IPS-15b (cell line): ENCODE data around the gene PRELP.

Experiments
- H3K27me3 ChIP-seq: one replicate; pipeline ENCODE4 v1.6.1; 2013; ENCODE audit warnings: low read length; ENCODE audit not compliant: control insufficient read depth, insufficient read depth
- H3K36me3 ChIP-seq: one replicate; pipeline ENCODE4 v1.6.1; 2013; ENCODE audit warnings: low read length; ENCODE audit not compliant: control insufficient read depth, insufficient read depth
- H3K4me1 ChIP-seq: one replicate; pipeline ENCODE4 v1.6.1; 2013; ENCODE audit warnings: mild to moderate bottlenecking, low read length; ENCODE audit not compliant: control insufficient read depth, insufficient read depth
- H3K4me3 ChIP-seq: one replicate; pipeline ENCODE4 v1.5.1; 2013; ENCODE audit warnings: low read depth, low read length
- H3K9ac ChIP-seq: one replicate; pipeline ENCODE4 v1.6.1; 2013; ENCODE audit warnings: low read depth, mild to moderate bottlenecking, low read length
- H3K9me3 ChIP-seq: one replicate; pipeline ENCODE4 v1.6.1; 2013; ENCODE audit warnings: mild to moderate bottlenecking, low read length; ENCODE audit not compliant: control insufficient read depth, insufficient read depth

The PRELP gene

DNA sequence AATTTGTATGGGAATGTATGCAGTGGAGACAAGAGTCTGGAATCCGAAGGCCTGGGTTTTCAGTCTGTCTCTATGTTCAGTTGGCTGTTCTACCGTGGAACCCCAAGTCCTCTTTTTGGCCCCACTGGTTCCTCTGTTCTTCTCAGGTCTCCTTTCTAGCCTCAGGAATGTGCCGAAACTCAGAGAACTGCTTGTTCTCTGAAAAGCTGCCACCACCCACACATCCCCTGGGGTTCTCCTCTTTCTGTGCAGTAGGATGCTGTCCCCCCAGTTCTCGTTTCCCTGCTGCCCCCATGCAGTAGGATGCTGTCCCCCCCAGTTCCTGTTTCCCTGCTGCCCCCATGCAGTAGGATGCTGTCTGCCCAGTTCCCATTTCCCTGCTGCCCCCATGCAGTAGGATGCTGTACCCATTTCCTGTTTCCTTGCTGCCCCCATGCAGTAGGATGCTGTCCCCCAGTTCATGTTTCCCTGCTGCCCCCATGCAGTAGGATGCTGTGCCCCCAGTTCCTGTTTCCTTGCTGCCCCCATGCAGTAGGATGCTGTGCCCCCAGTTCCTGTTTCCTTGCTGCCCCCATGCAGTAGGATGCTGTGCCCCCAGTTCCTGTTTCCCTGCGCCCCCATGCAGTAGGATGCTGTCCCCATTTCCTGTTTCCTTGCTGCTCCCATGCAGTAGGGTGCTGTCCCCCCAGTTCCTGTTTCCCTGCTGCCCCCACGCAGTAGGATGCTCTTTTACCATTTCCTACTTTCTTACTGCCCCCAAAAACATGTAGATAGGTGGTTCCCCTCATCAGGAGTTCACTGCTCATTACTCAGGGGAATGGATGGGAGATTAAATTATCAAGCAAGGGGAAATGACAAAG lies 53.6 kb downstream of the PRELP start:
- H3K27me3 ChIP-seq: no peaks in the 10 kb centered on the region
- H3K9ac ChIP-seq: no peak overlapping the region
- no peaks in the 10 kb centered on the region for H3K9me3 ChIP-seq
- H3K36me3 ChIP-seq: no peaks in the 10 kb centered on the region
- peaks cover 12% of the 10 kb centered on the region for H3K4me1 ChIP-seq
- no peak overlapping the region for H3K4me3 ChIP-seq

DNA sequence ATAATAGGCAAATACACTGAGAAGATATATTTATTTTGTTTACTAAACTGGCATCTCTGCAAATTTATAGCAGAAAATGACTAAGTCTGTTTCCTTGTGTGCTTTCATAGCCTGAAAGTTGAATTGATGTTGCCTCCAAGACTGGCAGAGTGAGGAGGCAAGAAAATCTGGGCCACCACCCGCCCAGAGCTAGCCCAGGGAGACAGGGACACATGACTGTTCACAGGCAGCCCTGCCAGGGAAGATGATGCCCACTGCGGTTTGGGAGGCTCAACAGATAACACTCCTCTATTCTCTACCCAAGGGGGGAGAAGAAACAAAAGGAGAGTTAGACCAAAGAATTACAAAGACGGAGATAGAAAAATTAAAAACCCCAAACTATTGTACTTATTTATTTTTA lies 55.5 kb downstream of the PRELP start:
- no peak overlapping the region for H3K9ac ChIP-seq
- H3K4me1 ChIP-seq: no peaks in the 10 kb centered on the region
- H3K4me3 ChIP-seq: no peak overlapping the region
- H3K27me3 ChIP-seq: no peaks in the 10 kb centered on the region
- H3K9me3 ChIP-seq: no peaks in the 10 kb centered on the region
- H3K36me3 ChIP-seq: no peaks in the 10 kb centered on the region

DNA sequence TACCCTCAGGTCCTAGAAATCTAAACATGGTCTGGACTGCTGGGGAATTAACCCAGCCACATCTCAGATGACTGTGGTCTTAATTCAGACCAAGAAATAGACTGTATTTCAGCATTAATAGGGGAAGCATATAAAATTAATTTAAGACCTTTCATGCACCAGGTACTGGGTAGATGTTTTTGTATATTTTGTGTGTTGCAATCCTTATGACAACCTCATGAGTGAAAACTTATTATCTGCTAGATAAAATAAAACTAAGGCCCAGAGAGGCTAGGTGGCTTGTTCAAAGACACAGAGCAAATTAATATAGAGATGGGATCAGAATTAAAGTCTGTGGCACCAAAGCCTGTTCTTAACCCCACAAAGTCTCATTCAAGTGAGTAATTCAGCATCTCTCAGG lies 58.4 kb downstream of the PRELP start:
- Histone ChIP-seq H3K4me3 (no peak overlapping the region), H3K9ac (no peak overlapping the region), H3K9me3 (no peaks in the 10 kb centered on the region), H3K36me3 (no peaks in the 10 kb centered on the region), H3K4me1 (no peaks in the 10 kb centered on the region), H3K27me3 (no peaks in the 10 kb centered on the region)

DNA sequence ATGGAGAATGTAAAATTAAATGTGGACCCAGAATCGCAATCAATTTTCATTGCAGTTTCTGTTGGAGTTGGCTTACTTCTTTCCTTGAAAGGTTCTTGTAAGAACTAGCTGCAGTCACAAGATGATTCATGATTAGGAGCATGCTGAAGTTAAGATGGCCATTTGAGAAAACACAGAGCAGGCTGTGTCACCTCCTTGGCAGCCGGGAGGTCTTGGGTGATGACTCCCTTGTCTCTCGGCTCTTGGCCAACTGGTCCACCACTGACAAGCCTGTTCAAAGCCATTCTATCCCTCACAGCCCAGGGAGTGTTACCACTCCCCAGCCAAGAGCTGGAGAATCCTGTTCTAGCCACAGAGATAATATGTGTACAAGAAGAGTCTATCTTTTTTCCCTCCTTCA lies 58.9 kb downstream of the PRELP start:
- no peaks in the 10 kb centered on the region for H3K27me3 ChIP-seq
- H3K4me3 ChIP-seq: no peak overlapping the region
- H3K9ac ChIP-seq: no peak overlapping the region
- H3K9me3 ChIP-seq: no peaks in the 10 kb centered on the region
- H3K36me3 ChIP-seq: no peaks in the 10 kb centered on the region
- H3K4me1 ChIP-seq: no peaks in the 10 kb centered on the region

DNA sequence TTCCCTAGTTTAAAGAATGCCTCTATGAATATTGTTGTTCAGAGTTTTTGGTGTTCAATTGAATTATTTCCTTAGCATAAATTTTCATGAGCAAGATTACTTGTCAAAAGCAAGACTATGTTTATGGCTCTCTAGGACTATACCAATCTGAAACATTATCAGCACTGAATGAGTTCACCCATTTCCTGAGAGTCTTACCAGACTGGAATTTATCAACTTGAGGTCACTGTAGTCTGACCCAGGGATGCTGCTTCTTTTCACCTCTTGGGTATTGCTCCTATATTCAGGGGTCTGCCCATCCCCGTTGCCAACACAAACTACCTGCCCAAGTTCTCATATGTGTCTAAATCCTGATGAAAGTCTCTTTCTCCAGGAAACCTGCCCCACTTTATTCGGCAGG lies 61.0 kb downstream of the PRELP start:
- H3K4me3 ChIP-seq: no peak overlapping the region
- no peaks in the 10 kb centered on the region for H3K9me3 ChIP-seq
- H3K36me3 ChIP-seq: no peaks in the 10 kb centered on the region
- no peaks in the 10 kb centered on the region for H3K27me3 ChIP-seq
- H3K4me1 ChIP-seq: no peaks in the 10 kb centered on the region
- H3K9ac ChIP-seq: no peak overlapping the region

DNA sequence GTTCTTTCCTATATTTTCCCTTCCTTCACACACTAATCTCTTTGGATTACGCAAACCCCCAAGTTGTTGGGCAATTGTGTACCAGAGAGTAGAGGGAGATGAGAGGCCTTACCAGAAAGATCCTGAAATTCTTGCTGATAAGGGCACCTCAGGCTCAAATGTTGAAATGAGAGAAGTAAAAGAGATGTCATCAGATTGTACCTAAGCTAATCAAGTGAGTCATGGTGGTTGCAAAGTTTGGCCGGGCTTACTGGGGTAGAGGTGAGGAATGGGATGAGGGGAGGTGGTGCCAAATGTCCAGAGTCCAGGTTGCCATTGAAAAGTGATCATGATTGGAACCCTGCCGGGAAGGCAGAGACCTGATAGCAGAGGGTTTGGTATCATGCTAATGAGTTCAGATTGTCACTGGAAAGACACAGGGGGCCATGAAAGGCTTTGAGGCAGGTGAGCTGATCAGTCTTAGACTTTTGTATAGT lies 61.4 kb downstream of the PRELP start:
- Histone ChIP-seq H3K4me1 (no peaks in the 10 kb centered on the region), H3K9ac (no peak overlapping the region), H3K36me3 (no peaks in the 10 kb centered on the region), H3K9me3 (no peaks in the 10 kb centered on the region), H3K4me3 (no peak overlapping the region), H3K27me3 (no peaks in the 10 kb centered on the region)

DNA sequence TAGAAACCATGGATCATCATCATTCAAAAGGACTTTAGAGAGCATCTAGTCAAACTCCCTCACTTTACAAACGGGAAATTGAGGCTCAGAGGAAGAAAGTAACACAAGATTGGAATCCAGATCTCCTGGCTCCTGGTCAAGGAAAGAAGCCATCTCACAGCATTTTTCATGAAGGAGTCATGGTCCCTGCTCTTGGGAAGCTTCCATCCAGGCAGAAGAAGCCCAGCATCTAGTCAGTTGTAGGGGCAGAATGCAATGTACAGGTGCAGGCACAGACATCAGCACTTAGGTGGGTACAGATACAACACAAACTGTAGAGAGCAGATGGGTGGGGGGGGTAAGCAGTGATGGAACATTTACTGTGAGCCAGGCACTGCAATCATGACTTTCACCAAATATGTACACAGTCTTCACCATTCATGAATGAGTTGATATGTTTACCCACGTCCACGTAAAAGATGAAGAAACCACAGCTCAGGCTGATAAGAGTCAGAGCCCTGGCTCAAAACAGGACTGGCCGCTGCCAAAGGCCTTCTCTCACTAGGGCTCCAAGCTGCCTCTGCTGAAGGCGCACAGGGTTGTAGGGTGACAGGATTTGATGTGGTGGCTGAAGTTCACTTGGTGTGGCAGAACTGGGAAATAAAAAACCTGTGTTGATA lies 62.3 kb downstream of the PRELP start:
- no peaks in the 10 kb centered on the region for H3K27me3 ChIP-seq
- no peaks in the 10 kb centered on the region for H3K9me3 ChIP-seq
- H3K4me1 ChIP-seq: no peaks in the 10 kb centered on the region
- no peaks in the 10 kb centered on the region for H3K36me3 ChIP-seq
- no peak overlapping the region for H3K9ac ChIP-seq
- no peak overlapping the region for H3K4me3 ChIP-seq

DNA sequence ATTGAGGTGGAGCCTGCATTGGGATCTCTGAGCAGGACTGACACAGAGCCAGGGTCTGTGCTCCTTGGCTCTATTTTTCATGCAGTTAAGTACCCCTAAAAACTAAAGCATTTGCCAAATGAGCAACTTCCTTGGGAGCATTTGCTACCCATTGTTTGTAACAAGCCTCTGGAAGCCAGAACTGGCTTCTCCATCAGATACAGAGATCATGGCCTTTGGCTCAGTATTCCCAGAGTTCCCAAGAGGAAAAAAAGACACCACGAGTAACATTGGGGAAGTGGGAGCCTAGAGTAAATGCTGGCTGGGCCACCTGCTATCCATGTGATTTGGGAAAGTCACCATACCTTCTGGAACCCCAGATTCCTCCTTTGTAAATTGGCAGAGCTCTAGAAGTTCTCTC lies 63.1 kb downstream of the PRELP start:
- Histone ChIP-seq H3K4me3 (no peak overlapping the region), H3K27me3 (no peaks in the 10 kb centered on the region), H3K9ac (no peak overlapping the region), H3K9me3 (no peaks in the 10 kb centered on the region), H3K36me3 (no peaks in the 10 kb centered on the region), H3K4me1 (no peaks in the 10 kb centered on the region)

DNA sequence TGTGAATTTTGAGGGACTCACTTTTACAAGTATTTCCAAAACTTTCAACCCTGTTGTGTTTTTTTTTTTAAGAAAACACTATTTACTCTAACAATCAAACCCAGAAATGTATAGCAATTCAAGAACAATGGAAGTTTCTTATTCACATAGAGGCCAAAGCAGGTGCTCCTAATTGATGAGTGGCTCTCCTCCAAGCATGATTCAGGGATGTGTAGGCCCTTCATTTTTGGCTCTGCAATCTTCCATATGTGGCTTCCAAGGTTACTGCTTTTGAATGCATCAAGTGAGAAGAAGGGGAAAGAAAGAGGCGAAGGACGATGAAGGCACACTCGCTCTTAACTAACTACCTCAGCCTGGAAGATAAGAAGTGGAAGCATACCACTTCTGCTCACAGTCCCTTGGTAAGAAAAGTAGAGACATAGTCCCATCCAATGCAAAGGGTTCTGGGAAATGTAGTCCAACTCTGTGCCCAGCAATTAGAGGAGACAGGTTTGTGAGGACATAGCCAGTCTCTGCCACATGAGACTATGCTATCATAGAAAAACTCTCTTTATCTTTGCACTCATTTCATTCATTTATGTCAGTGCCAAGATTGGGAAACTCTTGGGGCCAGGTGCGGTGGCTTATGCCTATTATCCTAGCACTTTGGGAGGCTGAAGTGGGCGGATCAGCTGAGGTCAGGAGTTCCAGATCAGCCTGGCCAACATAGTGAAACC lies 64.4 kb downstream of the PRELP start:
- H3K27me3 ChIP-seq: no peaks in the 10 kb centered on the region
- H3K9me3 ChIP-seq: no peaks in the 10 kb centered on the region
- H3K4me1 ChIP-seq: peaks cover 7% of the 10 kb centered on the region
- no peaks in the 10 kb centered on the region for H3K36me3 ChIP-seq
- no peak overlapping the region for H3K4me3 ChIP-seq
- H3K9ac ChIP-seq: no peak overlapping the region
